CD4-positive, alpha-beta T cell treated with Interleukin-15 for 1 hour (primary cell): ENCODE measurements around the gene DBH.
"Not testable (repeated sequence)": the region's sequence is repeated elsewhere in the genome, so short reads cannot be mapped to it uniquely, and the experiment has no call there.

Source experiments
- DNase-seq: peaks from one replicate; pipeline ENCODE4 v3.0.0-alpha.2; 2020

Gene DBH

DNA sequence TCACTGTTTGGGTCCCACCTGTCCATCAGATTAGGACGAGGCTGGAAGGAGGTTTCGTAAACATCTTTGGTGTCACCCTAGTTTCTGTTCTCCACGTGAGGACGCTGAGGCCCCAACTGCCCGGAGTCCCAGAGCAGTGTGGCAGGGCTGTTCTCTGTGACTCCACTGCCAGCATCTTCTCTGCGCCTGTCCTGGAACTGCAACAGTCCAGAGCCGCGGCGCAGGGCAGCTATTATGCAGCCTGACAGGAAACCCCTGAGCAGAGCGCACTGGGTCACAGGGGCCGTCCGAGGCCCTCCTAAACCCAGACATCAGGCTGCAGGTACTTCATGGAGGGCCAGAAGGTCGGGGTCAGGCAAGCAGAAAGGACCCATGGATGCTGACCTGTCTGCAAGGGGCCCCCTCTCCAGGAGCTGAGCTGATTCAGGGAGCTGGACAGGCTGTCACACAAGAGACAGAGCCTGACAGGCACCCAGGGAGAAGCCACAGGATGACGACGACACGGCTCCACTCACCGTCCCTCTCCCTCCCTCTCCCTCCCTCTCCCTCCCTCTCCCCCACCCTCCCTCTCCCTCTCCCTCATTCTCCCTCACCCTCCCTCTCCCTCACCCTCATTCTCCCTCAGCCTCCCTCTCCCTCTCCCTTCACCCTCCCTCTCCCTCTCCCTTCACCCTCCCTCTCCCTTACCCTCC, 31.7 kb downstream of the DBH start:
- DNase-seq: no peak

GRCh38 chr9:133669182-133669801, 33.1 kb downstream of the DBH start:
- no peak for DNase-seq

- DNase-seq: no peak
These were observed 34.3 kb downstream of the DBH start for GRCh38 chr9:133670466-133670865.

DNA sequence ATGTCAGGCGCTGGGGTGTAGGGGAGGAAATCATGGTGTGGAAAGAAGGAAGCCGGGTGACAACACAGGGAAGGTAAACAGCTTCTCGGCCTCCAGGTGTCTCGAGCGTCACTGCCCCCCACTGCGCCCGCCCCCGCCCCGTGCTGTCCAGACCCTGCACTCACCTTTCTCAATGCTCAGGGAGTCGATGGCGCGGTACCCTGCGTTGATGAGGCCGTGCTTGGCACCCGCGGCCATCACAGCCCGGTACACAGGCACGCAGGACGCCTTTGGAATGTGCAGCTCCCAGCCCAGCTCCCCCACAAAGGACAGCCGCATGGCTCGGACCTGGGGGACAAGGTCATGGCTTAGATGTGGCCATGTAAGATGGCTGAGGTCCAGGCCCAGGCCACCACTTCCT, 35.2 kb downstream of the DBH start:
- DNase-seq: no peak

- DNase-seq: no peak
These were observed 36.5 kb downstream of the DBH start for GRCh38 chr9:133672503-133673257.

- DNase-seq: no peak
These were observed 37.1 kb downstream of the DBH start for GRCh38 chr9:133673258-133673655.

- DNase-seq: no peak
These were observed 37.9 kb downstream of the DBH start for GRCh38 chr9:133674091-133674490.

GRCh38 chr9:133675796-133676195, 39.6 kb downstream of the DBH start:
- DNase-seq: not testable (repeated sequence)

DNA sequence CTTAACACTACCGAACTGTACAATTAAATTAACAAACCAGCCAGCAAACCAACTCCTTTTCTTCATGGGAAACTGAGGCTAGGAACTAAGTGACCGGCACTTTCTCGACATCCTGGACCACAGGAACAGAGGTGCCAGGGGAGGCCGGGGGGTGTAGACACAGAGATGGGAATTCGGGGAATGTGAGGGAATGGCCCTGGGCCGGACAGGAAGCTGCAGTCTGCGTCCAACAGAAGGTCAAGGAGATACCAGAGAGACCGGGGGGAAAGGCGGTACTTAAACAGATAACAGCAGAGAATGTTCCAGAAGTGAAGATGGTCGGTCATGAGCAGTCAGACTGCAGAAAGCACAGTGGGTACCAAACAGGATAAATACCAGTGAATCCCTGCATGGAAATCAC, 40.3 kb downstream of the DBH start:
- no peak for DNase-seq

DNA sequence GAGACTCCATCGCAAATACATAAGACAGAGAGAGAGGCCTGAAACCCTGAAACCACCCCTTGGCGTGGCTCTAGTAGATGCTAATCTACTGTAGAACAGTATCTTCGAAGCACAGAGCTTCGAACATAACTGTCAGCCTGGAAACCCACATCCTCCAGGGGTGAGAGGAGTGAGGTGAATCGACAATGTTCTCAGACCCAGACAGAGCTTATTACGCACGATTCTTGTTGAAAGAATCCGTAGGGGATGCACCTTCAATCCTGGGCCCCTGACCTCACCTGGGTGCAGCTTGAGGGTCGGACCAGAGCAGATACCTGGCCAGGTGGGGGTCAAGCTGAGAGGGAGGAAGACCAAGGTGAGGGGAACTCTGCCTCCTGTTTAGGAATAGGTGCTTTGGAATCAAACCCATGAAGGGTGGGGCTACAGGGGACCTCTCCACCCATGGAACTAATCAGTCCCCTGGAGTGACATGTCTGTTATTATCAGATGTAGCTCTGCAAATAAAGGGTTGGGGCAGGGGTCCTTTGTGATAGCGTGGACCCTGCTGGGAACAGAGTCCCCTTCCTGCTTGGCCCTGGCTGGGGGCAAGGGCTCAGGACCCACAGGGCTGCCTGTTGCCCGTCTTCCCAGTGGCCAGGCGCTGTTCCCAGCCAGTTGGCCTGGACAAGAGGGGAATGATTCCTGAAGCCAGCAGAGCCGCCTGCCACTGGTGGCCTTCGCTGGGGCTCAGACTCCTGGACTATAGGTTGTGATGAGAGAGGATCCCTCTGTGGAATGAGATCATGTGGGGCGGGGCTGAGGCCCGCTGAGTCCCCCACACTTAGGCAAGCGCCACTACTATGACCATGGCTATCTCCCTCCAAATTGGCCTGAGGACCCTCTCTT, 41.2 kb downstream of the DBH start:
- DNase-seq: peak; percentile 73

DNA sequence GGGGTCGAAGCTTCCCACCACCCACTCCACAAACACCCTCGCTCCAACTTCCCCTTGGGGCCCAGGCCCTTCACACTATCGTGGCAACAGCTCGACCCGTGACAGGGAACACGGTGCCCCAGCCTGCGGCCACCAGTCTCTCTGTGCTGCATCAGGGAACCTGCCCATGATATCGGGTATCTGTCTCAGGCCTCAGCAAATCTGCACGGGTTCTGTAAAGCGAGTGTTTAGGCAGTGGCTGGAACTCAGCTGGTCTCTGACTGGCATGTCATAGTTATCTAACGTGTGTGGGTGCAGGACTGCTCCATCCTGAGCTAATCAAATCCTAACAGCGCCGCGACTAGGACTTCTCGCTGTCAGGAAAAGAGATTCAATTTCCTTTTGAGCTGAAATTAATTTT, 42.9 kb downstream of the DBH start:
- no peak for DNase-seq

DNA sequence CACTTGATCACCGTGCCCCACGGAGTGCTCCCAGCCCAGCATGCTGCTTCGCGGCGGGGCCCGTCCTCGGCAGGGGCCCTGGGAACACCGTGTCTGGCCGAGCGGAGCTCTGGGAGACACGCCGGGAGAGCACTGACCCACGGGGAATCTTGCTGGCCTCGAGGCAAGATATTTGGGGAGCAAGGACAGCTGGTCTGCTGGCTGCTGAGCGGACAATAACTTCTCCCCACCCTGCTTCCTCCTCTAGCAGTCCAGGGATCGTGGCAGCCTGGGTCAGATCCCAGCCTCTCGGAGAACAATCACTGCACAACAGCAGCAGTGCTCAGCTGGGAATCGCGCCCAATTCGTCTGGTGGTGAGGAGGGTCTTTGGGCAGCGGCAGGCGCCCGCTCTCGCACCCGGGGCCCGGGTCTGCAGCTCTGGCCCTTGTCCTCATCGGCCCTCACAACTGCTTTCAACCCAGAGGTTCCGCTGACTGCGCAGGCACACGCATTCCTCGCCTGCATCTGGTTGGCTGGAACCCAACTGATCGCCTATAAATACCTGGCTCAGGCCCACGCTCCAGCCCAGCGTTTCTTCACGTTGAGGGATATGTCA, 43.4 kb downstream of the DBH start:
- DNase-seq: no peak

DNA sequence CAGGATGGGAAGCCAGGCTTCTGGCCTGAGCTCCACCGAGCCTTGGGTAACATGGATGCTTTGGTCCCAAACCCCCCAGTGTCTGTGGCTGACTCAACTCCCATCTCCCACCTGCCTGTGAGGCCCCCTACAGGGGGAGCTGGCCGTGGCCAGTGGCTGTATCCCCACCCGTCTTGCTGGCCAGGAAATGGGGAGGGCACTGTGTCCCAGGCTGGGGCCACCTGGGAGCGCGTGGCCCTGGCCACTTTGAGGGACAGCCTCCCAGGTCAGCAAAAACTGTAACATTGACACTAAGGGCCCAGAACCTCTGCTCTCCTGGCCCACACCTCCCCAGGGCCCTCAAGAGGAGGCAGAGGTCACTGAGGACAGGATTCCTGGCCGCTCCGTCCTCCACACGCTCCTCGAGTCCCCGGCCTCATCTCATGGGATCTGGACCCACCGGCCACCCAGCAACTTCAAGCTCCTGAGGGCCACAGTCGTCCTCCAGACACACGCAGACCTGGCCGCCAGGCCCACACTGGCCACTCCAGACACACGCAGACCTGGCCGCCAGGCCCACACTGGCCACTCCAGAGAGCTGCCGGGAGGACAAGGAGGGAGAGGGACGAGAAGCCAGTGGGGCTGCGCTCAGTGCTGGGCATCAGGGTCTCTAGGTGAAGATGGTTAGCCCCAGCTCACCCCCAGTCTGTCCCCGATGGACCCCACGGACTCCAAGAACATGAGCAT, 44.2 kb downstream of the DBH start:
- no peak for DNase-seq

- DNase-seq: no peak
These were observed 45.0 kb downstream of the DBH start for GRCh38 chr9:133680976-133681657.

DNA sequence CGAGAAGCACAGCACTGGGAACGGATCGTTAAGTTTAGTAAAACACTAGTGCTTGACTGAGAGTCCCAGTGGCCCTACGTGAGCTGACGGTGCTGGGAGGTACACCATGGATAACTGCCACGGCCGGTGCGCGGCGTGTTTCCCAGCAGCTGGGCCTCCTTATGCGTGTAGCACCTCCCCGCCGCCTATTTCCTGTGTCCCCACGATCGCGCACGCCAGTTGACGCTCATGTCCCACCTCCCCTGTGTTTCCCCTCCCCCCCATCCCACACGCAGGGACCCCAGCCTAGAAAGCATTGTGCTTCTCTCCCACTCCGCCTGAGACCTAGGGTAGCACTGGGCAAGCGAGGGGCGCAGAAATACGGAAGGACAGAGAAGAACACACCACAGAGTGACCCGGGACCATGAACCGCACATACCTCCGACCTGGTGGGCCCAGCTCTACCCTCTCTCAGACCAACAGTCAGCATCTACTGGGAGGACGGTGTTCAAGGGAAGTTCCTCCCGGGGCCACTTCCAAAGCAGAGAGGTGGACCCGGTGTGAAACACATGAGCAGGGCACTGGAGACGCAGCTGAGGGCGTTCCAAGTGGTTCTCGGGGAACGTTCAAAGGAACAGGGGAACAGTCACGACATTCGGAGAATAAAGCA, 45.6 kb downstream of the DBH start:
- no peak for DNase-seq

DNA sequence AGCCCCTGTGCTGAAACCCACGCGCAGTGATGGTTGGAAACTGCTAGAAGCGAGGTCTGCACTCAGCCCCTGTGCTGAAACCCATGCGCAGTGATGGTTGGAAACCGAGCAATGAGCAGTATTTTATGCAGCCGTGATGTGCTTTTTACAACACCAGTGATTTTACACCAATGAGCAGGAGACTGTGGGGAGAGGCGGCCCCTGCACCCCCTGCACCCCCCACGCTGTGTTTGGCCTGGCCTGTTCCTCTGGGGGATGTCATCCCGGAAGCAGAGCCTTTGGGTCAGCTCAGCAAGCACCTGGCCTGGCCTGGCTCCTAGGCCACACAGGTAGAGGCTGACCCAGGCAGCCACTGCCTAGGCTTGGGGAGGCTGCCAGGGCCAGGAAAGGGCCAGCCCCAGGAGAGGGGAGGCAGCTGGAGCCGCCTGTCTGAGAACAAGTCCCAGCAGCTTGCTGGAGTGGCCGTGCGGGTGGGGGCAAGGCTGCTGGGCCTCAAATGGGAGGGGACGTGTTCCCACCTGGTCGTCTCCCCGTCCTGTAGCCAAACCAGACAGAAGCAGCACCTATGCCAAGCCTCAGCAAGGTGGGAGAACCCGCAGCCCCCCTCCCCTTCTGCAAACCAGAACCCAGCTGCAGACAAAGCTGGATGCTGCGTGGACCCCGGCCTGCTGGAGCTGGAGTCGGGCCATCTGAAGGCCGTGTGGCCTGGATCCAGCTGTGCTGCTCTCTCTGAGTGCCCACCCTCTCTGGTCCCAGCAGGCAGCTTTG, 46.8 kb downstream of the DBH start:
- no peak for DNase-seq

GRCh38 chr9:133683586-133684120, 47.5 kb downstream of the DBH start:
- peak; percentile 72 for DNase-seq

- peak; percentile 39 for DNase-seq
These were observed 48.2 kb downstream of the DBH start for GRCh38 chr9:133684121-133684935.

DNA sequence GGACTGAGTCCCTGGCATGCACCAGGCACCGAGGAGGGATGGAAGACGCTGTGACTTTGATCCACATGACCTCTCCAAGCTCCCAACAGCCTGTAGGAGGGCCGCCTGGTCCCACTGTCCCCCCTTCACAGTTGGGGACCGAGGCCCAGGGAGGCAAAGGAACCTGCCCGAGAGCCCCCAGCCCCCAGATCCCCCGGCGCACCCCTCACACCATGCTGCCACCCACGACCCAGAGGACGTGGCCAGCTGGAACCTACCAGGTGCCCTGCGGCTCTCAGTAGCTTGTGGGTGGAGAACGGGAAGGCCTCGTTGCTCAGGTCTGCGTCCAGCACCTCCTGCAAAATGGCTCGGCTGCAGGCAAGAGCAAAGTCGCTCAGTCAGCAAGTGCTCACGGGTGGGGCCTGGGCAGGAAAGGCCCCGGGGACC, 48.8 kb downstream of the DBH start:
- DNase-seq: no peak
